ENCODE data around the gene TRIM67. TPM values are rescaled to one million over a fixed set of nuclear protein-coding genes. Genes with fewer than 3 reads are reported as not detected.
A peak's percentile ranks its signal among the peaks of the same experiment; 100 is the strongest.
"Not testable (repeated sequence)": the region's sequence is repeated elsewhere in the genome, so short reads cannot be mapped to it uniquely, and the experiment has no call there.

Gene TRIM67
- total RNA-seq, 1 experiment from 2014 or later, result not detected

DNA sequence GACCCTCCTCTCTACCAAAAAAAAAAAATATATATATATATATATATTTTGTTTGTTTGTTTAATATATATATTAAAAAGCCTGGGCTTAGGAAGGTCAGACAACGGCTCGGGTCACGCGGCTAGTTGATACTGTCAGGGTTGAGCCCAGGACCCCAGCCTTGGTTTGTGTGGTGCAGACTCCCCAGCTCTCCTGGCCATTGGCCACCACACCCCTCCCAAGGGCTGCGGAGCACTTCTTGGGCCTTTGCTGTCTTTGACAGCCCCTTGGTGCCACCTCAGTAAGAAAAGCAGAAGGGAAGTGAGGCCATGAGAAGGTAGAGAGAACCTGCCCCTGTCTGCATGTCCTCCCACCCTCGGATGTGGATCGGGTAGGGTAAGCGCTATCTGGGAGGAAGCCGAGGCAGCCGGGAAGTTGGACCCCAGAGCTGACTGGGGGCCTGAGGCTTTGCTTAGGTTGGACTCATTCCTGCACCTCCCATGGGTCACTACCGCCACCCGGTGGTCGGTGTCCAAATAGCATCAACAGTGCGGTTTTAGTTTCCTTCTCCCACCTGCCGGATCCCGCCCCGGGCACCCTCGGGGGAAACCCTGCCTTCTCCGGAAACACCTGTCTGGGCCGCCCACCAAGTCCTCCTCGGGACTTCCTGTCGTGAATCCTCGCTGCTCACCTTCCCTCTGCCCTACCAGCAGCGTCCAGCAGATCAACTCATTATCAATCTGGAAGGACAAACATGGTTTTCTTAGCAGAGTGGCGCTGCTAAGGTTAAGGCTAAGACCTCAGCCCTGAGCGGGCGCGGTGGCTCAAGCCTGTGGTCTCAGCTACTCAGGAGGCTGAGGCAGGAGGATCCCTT is 49.4 kb downstream of the TRIM67 start:
- H3K4me2 ChIP-seq, result peak overlapping the region; percentile 83
- no peak overlapping the region for H3K27ac ChIP-seq
- intact Hi-C loops (cut with micrococcal nuclease; ENCODE audit: unreplicated experiment), result loop anchor here (1.0 to 10.0 kb wide), 7 partner anchors 30 to 579 kb away; partner anchors contain the start of genes ARV1, C1orf198 and GNPAT
- no peaks in the 10 kb centered on the region for H3K36me3 ChIP-seq (ENCODE audit: low read depth)
- H4K20me1 ChIP-seq (ENCODE audit: insufficient read depth), result no peaks in the 10 kb centered on the region
- no peaks in the 10 kb centered on the region for H3F3A ChIP-seq (ENCODE audit: insufficient read depth, low read depth)
- H3K9me3 ChIP-seq (ENCODE audit: insufficient read depth, low read depth), result no peaks in the 10 kb centered on the region
- ChIA-PET POLR2A (ENCODE audit: unreplicated experiment) (interaction anchor here (0.7 kb wide), 1 partner anchor 304 kb away, joined by 8 read pairs; no protein-coding TSS in a partner anchor), CTCF (interaction anchor here (0.7 kb wide), 2 partner anchors 381 to 578 kb away, joined by 3 to 5 read pairs; no protein-coding TSS in a partner anchor)
- H3K27me3 ChIP-seq (ENCODE audit: insufficient read depth, low read depth), result peaks cover 20% of the 10 kb centered on the region
- peak overlapping the region; percentile 52 for H3K4me3 ChIP-seq
- H3K9me2 ChIP-seq (ENCODE audit: insufficient read depth), result no peaks in the 10 kb centered on the region
- no peaks in the 10 kb centered on the region for H3K79me2 ChIP-seq (ENCODE audit: low read depth)
- TF ChIP-seq EZH2 (IDR thresholded peaks at IDR 0.05; ENCODE audit: low read depth), result no peak
- TF ChIP-seq, protein P1, sequence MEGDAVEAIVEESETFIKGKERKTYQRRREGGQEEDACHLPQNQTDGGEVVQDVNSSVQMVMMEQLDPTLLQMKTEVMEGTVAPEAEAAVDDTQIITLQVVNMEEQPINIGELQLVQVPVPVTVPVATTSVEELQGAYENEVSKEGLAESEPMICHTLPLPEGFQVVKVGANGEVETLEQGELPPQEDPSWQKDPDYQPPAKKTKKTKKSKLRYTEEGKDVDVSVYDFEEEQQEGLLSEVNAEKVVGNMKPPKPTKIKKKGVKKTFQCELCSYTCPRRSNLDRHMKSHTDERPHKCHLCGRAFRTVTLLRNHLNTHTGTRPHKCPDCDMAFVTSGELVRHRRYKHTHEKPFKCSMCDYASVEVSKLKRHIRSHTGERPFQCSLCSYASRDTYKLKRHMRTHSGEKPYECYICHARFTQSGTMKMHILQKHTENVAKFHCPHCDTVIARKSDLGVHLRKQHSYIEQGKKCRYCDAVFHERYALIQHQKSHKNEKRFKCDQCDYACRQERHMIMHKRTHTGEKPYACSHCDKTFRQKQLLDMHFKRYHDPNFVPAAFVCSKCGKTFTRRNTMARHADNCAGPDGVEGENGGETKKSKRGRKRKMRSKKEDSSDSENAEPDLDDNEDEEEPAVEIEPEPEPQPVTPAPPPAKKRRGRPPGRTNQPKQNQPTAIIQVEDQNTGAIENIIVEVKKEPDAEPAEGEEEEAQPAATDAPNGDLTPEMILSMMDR (conservative IDR thresholded peaks at IDR 0.05), result peak; percentile 95
- peak overlapping the region; percentile 76 for H2AFZ ChIP-seq
- peak; percentile 71 to 88 for DNase-seq
- no peaks in the 10 kb centered on the region for H3K4me1 ChIP-seq (replicated peaks; ENCODE audit: insufficient read depth)
- BruUV-seq (replicated peaks), result no TSS peak

GRCh38 chr1:231212301-231212700 is 50.4 kb downstream of the TRIM67 start:
- not testable (repeated sequence) for H3K27me3 ChIP-seq (ENCODE audit: insufficient read depth, low read depth)
- CTCF ChIA-PET, result interaction anchor here (0.5 kb wide), 1 partner anchor 203 kb away, joined by 4 read pairs; no protein-coding TSS in a partner anchor
- intact Hi-C loops (cut with micrococcal nuclease; ENCODE audit: unreplicated experiment), result loop anchor here (5.0 to 10.0 kb wide), 3 partner anchors 300 to 390 kb away; partner anchors contain the start of gene C1orf198

GRCh38 chr1:231213831-231214573 is 52.1 kb downstream of the TRIM67 start:
- no peak overlapping the region for H3K4me2 ChIP-seq
- no peak overlapping the region for H2AFZ ChIP-seq
- no peaks in the 10 kb centered on the region for H3K9me2 ChIP-seq (ENCODE audit: insufficient read depth)
- H3K27me3 ChIP-seq (ENCODE audit: insufficient read depth, low read depth), result peaks cover 17% of the 10 kb centered on the region
- CTCF ChIA-PET, result no interaction called here
- DNase-seq, result no peak
- no peaks in the 10 kb centered on the region for H3K4me1 ChIP-seq (replicated peaks; ENCODE audit: insufficient read depth)
- no peaks in the 10 kb centered on the region for H3K9me3 ChIP-seq (ENCODE audit: insufficient read depth, low read depth)
- POLR2A ChIA-PET (ENCODE audit: unreplicated experiment), result no interaction called here
- BruUV-seq (replicated peaks), result no TSS peak
- no peaks in the 10 kb centered on the region for H4K20me1 ChIP-seq (ENCODE audit: insufficient read depth)
- no peaks in the 10 kb centered on the region for H3K79me2 ChIP-seq (ENCODE audit: low read depth)
- H3F3A ChIP-seq (ENCODE audit: insufficient read depth, low read depth), result no peaks in the 10 kb centered on the region
- no peaks in the 10 kb centered on the region for H3K36me3 ChIP-seq (ENCODE audit: low read depth)
- no peak for TF ChIP-seq EZH2 (IDR thresholded peaks at IDR 0.05; ENCODE audit: low read depth)
- no peak overlapping the region for H3K27ac ChIP-seq
- intact Hi-C loops (cut with micrococcal nuclease; ENCODE audit: unreplicated experiment), result loop anchor here (5.0 to 10.0 kb wide), 3 partner anchors 302 to 388 kb away; partner anchors contain the start of gene C1orf198
- H3K4me3 ChIP-seq, result no peak overlapping the region

More at GRCh38 chr1:231212301-231212700, 50.4 kb downstream of the TRIM67 start:
- H3K4me1 ChIP-seq (replicated peaks; ENCODE audit: insufficient read depth); POLR2A ChIA-PET (ENCODE audit: unreplicated experiment); H3K79me2 ChIP-seq (ENCODE audit: low read depth); DNase-seq; BruUV-seq (replicated peaks); H2AFZ ChIP-seq; H3K27ac ChIP-seq; H3F3A ChIP-seq (ENCODE audit: insufficient read depth, low read depth); H3K9me3 ChIP-seq (ENCODE audit: insufficient read depth, low read depth); H3K9me2 ChIP-seq (ENCODE audit: insufficient read depth); H3K4me2 ChIP-seq; H3K36me3 ChIP-seq (ENCODE audit: low read depth); H3K4me3 ChIP-seq; H4K20me1 ChIP-seq (ENCODE audit: insufficient read depth): not testable (repeated sequence)
